Vagina (tissue), 2 donors: Measurements from ENCODE around the gene ACVR1.

Source experiments
- POLR2A ChIP-seq, 2 donors: fragments of 450-650 bp; IDR thresholded peaks; one replicate each; pipeline ENCODE4 v1.6.1; 2017; ENCODE audit warnings: antibody characterized with exemption in 2 of 2, mild to moderate bottlenecking in 2 of 2, moderate library complexity in 2 of 2
- POLR2AphosphoS5 ChIP-seq, 2 donors: sonication (generic); formaldehyde crosslinking; IDR thresholded peaks; one replicate each; pipeline ENCODE4 v1.9.0; 2017; ENCODE audit warnings: antibody characterized with exemption in 2 of 2, mild to moderate bottlenecking in 2 of 2, low read depth in 1 of 2; ENCODE audit not compliant: insufficient read depth in 1 of 2
- TF ChIP-seq, protein P1 (sequence below), 3 experiments: fragments of 450-650 bp in 2 of 3; fragments of 200-600 bp in 1 of 3; sonication (generic) in 1 of 3; IDR thresholded peaks; one replicate each; pipeline ENCODE4 v1.5.1; 2017 to 2019; ENCODE audit warnings: antibody characterized with exemption in 3 of 3, mild to moderate bottlenecking in 2 of 3, moderate library complexity in 2 of 3

DNA sequence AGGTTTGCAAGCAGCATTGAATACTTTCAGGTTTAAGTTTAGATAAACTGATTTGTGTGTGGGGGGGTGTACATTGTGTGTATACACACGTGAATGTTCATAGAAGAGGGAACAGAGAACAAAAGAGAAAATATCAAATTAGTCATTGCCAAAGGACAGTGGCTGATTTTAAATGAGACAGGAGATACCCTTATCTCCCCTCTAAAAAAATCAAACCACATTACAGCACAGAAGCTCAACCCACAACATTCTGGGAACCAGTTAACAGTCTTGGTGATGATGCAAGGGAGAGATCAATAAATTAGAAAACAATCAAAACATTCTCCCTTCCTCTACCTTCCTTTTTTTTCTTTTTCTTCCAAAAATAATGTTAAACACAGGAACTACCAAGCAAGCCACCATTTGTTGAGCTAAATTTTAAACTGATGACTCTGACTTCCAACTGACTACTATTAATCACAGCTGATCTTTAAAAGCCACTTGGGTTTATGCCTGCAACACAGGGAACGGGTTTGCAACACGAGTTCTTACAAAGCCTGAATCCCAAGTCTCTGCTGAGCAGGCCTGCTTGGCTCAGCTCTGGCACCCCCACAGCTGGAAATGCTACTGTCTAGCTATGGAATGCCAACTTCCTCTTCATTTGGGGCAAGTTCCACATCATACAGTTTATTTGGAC lies 128.3 kb downstream of the ACVR1 start:
- TF ChIP-seq, protein P1, sequence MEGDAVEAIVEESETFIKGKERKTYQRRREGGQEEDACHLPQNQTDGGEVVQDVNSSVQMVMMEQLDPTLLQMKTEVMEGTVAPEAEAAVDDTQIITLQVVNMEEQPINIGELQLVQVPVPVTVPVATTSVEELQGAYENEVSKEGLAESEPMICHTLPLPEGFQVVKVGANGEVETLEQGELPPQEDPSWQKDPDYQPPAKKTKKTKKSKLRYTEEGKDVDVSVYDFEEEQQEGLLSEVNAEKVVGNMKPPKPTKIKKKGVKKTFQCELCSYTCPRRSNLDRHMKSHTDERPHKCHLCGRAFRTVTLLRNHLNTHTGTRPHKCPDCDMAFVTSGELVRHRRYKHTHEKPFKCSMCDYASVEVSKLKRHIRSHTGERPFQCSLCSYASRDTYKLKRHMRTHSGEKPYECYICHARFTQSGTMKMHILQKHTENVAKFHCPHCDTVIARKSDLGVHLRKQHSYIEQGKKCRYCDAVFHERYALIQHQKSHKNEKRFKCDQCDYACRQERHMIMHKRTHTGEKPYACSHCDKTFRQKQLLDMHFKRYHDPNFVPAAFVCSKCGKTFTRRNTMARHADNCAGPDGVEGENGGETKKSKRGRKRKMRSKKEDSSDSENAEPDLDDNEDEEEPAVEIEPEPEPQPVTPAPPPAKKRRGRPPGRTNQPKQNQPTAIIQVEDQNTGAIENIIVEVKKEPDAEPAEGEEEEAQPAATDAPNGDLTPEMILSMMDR (IDR thresholded peaks at IDR 0.05) = no peak
- TF ChIP-seq POLR2A (IDR thresholded peaks at IDR 0.05) = no peak
- peak in 1 of 2 donors; percentile 18 for TF ChIP-seq POLR2AphosphoS5 (IDR thresholded peaks at IDR 0.05; ENCODE audit: insufficient read depth in 1 of 2, low read depth in 1 of 2)
